Vagina (tissue), 2 donors: Measurements from ENCODE around the gene USP10.

Experiments used
- POLR2A ChIP-seq, 2 donors: fragments of 450-650 bp; IDR thresholded peaks; one replicate each; pipeline ENCODE4 v1.6.1; 2017; ENCODE audit warnings: antibody characterized with exemption in 2 of 2, mild to moderate bottlenecking in 2 of 2, moderate library complexity in 2 of 2
- TF ChIP-seq, protein P1 (sequence below), 3 experiments: fragments of 450-650 bp in 2 of 3; fragments of 200-600 bp in 1 of 3; sonication (generic) in 1 of 3; IDR thresholded peaks; one replicate each; pipeline ENCODE4 v1.5.1; 2017 to 2019; ENCODE audit warnings: antibody characterized with exemption in 3 of 3, mild to moderate bottlenecking in 2 of 3, moderate library complexity in 2 of 3

DNA sequence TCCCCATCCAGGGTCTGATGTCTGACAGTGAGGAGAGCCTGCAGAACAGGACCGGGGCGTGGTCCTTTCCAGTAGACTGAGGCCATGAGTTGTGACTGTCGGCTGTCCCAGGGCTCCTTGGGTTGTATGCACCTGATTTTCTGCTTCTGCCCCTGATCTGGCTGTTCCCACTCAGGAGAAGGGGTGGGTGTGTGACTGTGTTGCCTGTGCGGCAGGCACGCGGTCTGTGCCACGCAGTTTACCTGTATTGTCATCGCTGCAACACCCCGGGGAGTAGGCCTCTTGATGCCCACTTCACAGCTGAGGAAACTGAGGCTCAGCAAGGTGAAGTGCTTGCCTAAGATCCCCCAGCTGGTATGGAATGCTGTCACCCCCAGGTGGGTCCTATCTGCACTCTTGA lies 121.4 kb downstream of the USP10 start:
- TF ChIP-seq, protein P1, sequence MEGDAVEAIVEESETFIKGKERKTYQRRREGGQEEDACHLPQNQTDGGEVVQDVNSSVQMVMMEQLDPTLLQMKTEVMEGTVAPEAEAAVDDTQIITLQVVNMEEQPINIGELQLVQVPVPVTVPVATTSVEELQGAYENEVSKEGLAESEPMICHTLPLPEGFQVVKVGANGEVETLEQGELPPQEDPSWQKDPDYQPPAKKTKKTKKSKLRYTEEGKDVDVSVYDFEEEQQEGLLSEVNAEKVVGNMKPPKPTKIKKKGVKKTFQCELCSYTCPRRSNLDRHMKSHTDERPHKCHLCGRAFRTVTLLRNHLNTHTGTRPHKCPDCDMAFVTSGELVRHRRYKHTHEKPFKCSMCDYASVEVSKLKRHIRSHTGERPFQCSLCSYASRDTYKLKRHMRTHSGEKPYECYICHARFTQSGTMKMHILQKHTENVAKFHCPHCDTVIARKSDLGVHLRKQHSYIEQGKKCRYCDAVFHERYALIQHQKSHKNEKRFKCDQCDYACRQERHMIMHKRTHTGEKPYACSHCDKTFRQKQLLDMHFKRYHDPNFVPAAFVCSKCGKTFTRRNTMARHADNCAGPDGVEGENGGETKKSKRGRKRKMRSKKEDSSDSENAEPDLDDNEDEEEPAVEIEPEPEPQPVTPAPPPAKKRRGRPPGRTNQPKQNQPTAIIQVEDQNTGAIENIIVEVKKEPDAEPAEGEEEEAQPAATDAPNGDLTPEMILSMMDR (IDR thresholded peaks at IDR 0.05), result no peak
- TF ChIP-seq POLR2A (IDR thresholded peaks at IDR 0.05), result no peak
